Measurements from ENCODE around the gene SSTR1.

GRCh38 chr14:38208618-38209562 lies 1.2 kb downstream of the SSTR1 start:
- TF ChIP-seq, protein P1, sequence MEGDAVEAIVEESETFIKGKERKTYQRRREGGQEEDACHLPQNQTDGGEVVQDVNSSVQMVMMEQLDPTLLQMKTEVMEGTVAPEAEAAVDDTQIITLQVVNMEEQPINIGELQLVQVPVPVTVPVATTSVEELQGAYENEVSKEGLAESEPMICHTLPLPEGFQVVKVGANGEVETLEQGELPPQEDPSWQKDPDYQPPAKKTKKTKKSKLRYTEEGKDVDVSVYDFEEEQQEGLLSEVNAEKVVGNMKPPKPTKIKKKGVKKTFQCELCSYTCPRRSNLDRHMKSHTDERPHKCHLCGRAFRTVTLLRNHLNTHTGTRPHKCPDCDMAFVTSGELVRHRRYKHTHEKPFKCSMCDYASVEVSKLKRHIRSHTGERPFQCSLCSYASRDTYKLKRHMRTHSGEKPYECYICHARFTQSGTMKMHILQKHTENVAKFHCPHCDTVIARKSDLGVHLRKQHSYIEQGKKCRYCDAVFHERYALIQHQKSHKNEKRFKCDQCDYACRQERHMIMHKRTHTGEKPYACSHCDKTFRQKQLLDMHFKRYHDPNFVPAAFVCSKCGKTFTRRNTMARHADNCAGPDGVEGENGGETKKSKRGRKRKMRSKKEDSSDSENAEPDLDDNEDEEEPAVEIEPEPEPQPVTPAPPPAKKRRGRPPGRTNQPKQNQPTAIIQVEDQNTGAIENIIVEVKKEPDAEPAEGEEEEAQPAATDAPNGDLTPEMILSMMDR (conservative IDR thresholded peaks at IDR 0.05 in 1 of 2, IDR thresholded peaks at IDR 0.05 in 1 of 2; ENCODE audit: extremely low read depth in 1 of 2, insufficient read depth in 1 of 2, low read depth in 1 of 2, low read length in 2 of 2) = no peak
- no peak for TF ChIP-seq EZH2 (IDR thresholded peaks at IDR 0.05; ENCODE audit: borderline replicate concordance, low read length)

All from mammary epithelial cell (primary cell).